Neural cell (in vitro differentiated cells): ENCODE results near the gene FCHSD1. TPM values are rescaled to one million over a fixed set of nuclear protein-coding genes. Genes with fewer than 3 reads are reported as not detected.
"Not testable (repeated sequence)": the region's sequence is repeated elsewhere in the genome, so short reads cannot be mapped to it uniquely, and the experiment has no call there.

Experiments
- H2AFZ ChIP-seq: fragments of 200-600, 300-800 bp; sonication (generic), shearing (Covaris generic); 2 replicates; pipeline ENCODE4 v1.6.0; 2014; ENCODE audit warnings: low read depth, mild to moderate bottlenecking, antibody characterized with exemption, low read length, moderate library complexity
- H3F3A ChIP-seq: fragments of 200-600 bp; shearing (Covaris generic); 2 replicates; pipeline ENCODE4 v1.6.1; 2016; ENCODE audit warnings: mild to moderate bottlenecking, moderate library complexity, mixed read lengths, antibody characterized with exemption, low read length; ENCODE audit not compliant: insufficient read depth, poor library complexity, severe bottlenecking
- H3K27ac ChIP-seq: fragments of 200-600, 300-800 bp; sonication (generic), shearing (Covaris generic); 2 replicates; pipeline ENCODE4 v1.5.1; 2014; ENCODE audit warnings: mild to moderate bottlenecking, low read length, moderate library complexity
- H3K27me3 ChIP-seq: fragments of 300-800, 200-600 bp; sonication (generic), shearing (Covaris generic); 2 replicates; pipeline ENCODE4 v1.6.0; 2014; ENCODE audit warnings: mild to moderate bottlenecking, low read depth, low read length, moderate library complexity; ENCODE audit not compliant: insufficient read depth
- H3K36me3 ChIP-seq: fragments of 300-800, 200-600 bp; sonication (generic), shearing (Covaris generic); 2 replicates; pipeline ENCODE4 v1.5.1; 2014; ENCODE audit warnings: mild to moderate bottlenecking, antibody characterized with exemption, low read length, moderate library complexity; ENCODE audit not compliant: insufficient read depth
- H3K4me2 ChIP-seq: fragments of 300-800, 200-600 bp; sonication (generic), shearing (Covaris generic); 2 replicates; pipeline ENCODE4 v1.6.0; 2014; ENCODE audit warnings: mild to moderate bottlenecking, low read length
- H3K4me3 ChIP-seq: fragments of 300-800, 200-600 bp; sonication (generic), shearing (Covaris generic); 2 replicates; pipeline ENCODE4 v1.5.1; 2014; ENCODE audit warnings: mild to moderate bottlenecking, low read length, moderate library complexity
- H3K79me2 ChIP-seq: fragments of 200-600 bp; shearing (Covaris generic); replicated peaks from 2 replicates; pipeline ENCODE4 v1.6.0; 2014; ENCODE audit warnings: mild to moderate bottlenecking, low read length, moderate library complexity; ENCODE audit not compliant: insufficient read depth
- H3K9ac ChIP-seq: fragments of 300-800, 200-600 bp; sonication (generic), shearing (Covaris generic); 2 replicates; pipeline ENCODE4 v1.6.1; 2016; ENCODE audit warnings: mild to moderate bottlenecking, low read length, mixed read lengths
- H3K9me2 ChIP-seq: fragments of 200-600 bp; shearing (Covaris generic); 2 replicates; pipeline ENCODE4 v1.6.1; 2016; ENCODE audit warnings: mild to moderate bottlenecking, low read length, mixed read lengths; ENCODE audit not compliant: insufficient read depth
- H3K9me3 ChIP-seq: fragments of 200-600, 300-800 bp; sonication (generic), shearing (Covaris generic); 2 replicates; pipeline ENCODE4 v1.6.1; 2016; ENCODE audit warnings: mild to moderate bottlenecking, mixed run types, low read length, moderate library complexity, mixed read lengths
- H4K20me1 ChIP-seq: fragments of 200-600 bp; shearing (Covaris generic); 2 replicates; pipeline ENCODE4 v1.6.1; 2016; ENCODE audit warnings: mild to moderate bottlenecking, mixed run types; ENCODE audit not compliant: insufficient read depth
- EP300 ChIP-seq: fragments of 450-650 bp; conservative IDR thresholded peaks from 2 replicates; pipeline ENCODE4 v1.6.1; 2014; ENCODE audit warnings: antibody characterized with exemption, mild to moderate bottlenecking, moderate library complexity; ENCODE audit not compliant: poor library complexity, severe bottlenecking
- EZH2 ChIP-seq: fragments of 200-600, 300-800 bp; shearing (Covaris generic), sonication (generic); IDR thresholded peaks from 2 replicates; pipeline ENCODE4 v1.6.1; 2014; ENCODE audit warnings: antibody characterized with exemption, low read length, borderline replicate concordance, mild to moderate bottlenecking; ENCODE audit not compliant: insufficient read depth, poor library complexity, severe bottlenecking
- MXI1 ChIP-seq: fragments of 450-650 bp; conservative IDR thresholded peaks from 2 replicates; pipeline ENCODE4 v1.6.1; 2014; ENCODE audit warnings: antibody characterized with exemption, mild to moderate bottlenecking; ENCODE audit not compliant: poor library complexity, severe bottlenecking
- POLR2AphosphoS5 ChIP-seq: IDR thresholded peaks from 2 replicates; pipeline ENCODE4 v1.6.1; 2012
- RAD21 ChIP-seq: fragments of 450-650 bp; conservative IDR thresholded peaks from 2 replicates; pipeline ENCODE4 v1.6.1; 2014; ENCODE audit warnings: antibody characterized with exemption, mild to moderate bottlenecking, moderate library complexity
- SMC3 ChIP-seq: fragments of 450-650 bp; conservative IDR thresholded peaks from 2 replicates; pipeline ENCODE4 v1.6.1; 2014; ENCODE audit warnings: antibody characterized with exemption, mild to moderate bottlenecking, moderate library complexity; ENCODE audit not compliant: poor library complexity
- TAF1 ChIP-seq: IDR thresholded peaks from 2 replicates; pipeline ENCODE4 v1.6.1; 2012; ENCODE audit warnings: low read depth
- polyA plus RNA-seq: library from polyadenylated mRNA; depleted of rRNA; stranded (reverse); fragments of >200 nt; gene quantifications from 2 replicates; pipeline ENCODE4 v1.2.3, GENCODE V29; 2014
- TF ChIP-seq, protein P1 (sequence below): IDR thresholded peaks from 2 replicates; pipeline ENCODE4 v1.6.1; 2012; ENCODE audit warnings: borderline replicate concordance
- TF ChIP-seq, protein P2 (sequence below): fragments of 450-650 bp; IDR thresholded peaks from 2 replicates; pipeline ENCODE4 v1.5.1; 2014; ENCODE audit warnings: antibody characterized with exemption, mild to moderate bottlenecking, moderate library complexity; ENCODE audit not compliant: poor library complexity, severe bottlenecking

The FCHSD1 gene
- polyA plus RNA-seq, 1 donor from 2014 or later = 3.9 TPM

DNA sequence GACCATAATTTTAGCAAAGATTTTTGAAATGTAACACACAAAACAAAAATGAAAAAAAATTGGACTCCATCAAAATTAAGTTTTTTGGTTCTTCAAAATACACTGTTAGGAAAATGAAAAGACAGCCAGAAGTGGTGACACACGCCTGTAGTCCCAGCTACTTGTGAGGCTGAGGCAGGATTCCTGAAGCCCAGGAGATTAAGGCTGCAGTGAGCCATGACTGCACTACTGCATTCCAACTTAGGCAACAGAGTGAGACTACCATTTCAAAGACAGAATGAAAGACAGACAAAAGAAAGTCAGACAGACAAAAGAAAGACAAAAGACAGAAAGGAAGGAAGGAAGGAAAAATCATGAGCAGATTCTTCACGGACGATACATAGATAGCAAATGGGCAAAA is 39.9 kb downstream of the FCHSD1 start:
- Histone ChIP-seq H3K27me3 (no peaks in the 10 kb centered on the region), H3K4me2 (no peak overlapping the region), H3K9ac (no peak overlapping the region), H3K4me3 (no peak overlapping the region), H3K36me3 (no peaks in the 10 kb centered on the region), H3F3A (no peaks in the 10 kb centered on the region), H3K27ac (no peak overlapping the region), H2AFZ (no peak overlapping the region), H4K20me1 (no peaks in the 10 kb centered on the region), H3K9me3 (no peaks in the 10 kb centered on the region), H3K9me2 (no peaks in the 10 kb centered on the region), H3K79me2 (peaks cover 29% of the 10 kb centered on the region)
- TF ChIP-seq POLR2AphosphoS5 (no peak), RAD21 (no peak), EZH2 (no peak), SMC3 (no peak), MXI1 (no peak), TAF1 (no peak), EP300 (no peak)
- TF ChIP-seq, protein P1, sequence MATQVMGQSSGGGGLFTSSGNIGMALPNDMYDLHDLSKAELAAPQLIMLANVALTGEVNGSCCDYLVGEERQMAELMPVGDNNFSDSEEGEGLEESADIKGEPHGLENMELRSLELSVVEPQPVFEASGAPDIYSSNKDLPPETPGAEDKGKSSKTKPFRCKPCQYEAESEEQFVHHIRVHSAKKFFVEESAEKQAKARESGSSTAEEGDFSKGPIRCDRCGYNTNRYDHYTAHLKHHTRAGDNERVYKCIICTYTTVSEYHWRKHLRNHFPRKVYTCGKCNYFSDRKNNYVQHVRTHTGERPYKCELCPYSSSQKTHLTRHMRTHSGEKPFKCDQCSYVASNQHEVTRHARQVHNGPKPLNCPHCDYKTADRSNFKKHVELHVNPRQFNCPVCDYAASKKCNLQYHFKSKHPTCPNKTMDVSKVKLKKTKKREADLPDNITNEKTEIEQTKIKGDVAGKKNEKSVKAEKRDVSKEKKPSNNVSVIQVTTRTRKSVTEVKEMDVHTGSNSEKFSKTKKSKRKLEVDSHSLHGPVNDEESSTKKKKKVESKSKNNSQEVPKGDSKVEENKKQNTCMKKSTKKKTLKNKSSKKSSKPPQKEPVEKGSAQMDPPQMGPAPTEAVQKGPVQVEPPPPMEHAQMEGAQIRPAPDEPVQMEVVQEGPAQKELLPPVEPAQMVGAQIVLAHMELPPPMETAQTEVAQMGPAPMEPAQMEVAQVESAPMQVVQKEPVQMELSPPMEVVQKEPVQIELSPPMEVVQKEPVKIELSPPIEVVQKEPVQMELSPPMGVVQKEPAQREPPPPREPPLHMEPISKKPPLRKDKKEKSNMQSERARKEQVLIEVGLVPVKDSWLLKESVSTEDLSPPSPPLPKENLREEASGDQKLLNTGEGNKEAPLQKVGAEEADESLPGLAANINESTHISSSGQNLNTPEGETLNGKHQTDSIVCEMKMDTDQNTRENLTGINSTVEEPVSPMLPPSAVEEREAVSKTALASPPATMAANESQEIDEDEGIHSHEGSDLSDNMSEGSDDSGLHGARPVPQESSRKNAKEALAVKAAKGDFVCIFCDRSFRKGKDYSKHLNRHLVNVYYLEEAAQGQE = no peak
- TF ChIP-seq, protein P2, sequence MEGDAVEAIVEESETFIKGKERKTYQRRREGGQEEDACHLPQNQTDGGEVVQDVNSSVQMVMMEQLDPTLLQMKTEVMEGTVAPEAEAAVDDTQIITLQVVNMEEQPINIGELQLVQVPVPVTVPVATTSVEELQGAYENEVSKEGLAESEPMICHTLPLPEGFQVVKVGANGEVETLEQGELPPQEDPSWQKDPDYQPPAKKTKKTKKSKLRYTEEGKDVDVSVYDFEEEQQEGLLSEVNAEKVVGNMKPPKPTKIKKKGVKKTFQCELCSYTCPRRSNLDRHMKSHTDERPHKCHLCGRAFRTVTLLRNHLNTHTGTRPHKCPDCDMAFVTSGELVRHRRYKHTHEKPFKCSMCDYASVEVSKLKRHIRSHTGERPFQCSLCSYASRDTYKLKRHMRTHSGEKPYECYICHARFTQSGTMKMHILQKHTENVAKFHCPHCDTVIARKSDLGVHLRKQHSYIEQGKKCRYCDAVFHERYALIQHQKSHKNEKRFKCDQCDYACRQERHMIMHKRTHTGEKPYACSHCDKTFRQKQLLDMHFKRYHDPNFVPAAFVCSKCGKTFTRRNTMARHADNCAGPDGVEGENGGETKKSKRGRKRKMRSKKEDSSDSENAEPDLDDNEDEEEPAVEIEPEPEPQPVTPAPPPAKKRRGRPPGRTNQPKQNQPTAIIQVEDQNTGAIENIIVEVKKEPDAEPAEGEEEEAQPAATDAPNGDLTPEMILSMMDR = no peak

DNA sequence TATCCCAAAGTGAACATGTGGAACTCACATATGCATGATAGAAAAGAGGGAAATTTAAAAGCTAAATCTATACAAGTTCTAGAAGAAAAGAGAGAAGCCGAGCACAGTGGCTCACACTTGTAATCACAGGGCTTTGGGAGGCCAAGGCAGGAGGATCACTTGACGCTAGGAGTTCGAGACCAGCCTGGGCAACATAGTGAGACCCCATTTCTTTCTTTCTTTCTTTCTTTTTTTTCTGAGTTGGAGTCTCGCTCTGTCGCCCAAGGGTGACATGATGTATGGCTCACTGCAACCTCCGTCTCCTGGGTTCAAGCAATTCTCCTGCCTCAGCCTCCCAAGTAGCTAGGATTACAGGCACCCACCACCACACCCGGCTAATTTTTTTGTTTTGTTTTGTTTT is 41.3 kb downstream of the FCHSD1 start:
- H3K27me3 ChIP-seq, H3K27ac ChIP-seq, H3K9me2 ChIP-seq, H3F3A ChIP-seq, H3K4me3 ChIP-seq, H2AFZ ChIP-seq, H3K9me3 ChIP-seq, H3K9ac ChIP-seq, H4K20me1 ChIP-seq, H3K4me2 ChIP-seq, H3K36me3 ChIP-seq: not testable (repeated sequence)
- peaks cover 25% of the 10 kb centered on the region for H3K79me2 ChIP-seq

DNA sequence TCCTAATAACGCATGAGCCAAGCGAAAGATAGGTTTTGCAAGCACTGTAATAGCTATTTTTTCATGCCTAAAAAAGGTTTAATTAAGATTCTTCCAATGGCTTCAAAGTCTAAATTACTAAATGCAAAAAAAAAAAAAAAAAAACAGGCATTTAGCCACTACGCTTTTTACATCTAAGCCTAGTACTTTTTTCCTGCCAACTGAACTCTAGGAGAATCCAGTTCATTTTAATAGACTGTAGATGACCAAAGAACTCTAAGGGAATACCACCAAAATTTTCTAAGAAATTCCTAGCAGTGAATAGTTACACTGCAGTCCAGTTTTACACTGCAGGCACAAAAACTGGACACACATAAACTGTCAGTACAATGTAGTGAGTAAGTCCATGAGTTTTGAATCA is 42.2 kb downstream of the FCHSD1 start:
- Histone ChIP-seq H4K20me1 (no peaks in the 10 kb centered on the region), H3K27me3 (no peaks in the 10 kb centered on the region), H3K79me2 (peaks cover 17% of the 10 kb centered on the region), H3K9ac (no peak overlapping the region), H3K4me2 (no peak overlapping the region), H3K9me2 (no peaks in the 10 kb centered on the region), H3K36me3 (no peaks in the 10 kb centered on the region), H3K4me3 (no peak overlapping the region), H3K9me3 (no peaks in the 10 kb centered on the region), H2AFZ (no peak overlapping the region), H3F3A (no peaks in the 10 kb centered on the region), H3K27ac (no peak overlapping the region)
- TF ChIP-seq EZH2 (no peak), EP300 (no peak), SMC3 (no peak), MXI1 (no peak), TAF1 (no peak), POLR2AphosphoS5 (no peak), RAD21 (no peak)
- TF ChIP-seq, protein P1 = no peak
- TF ChIP-seq, protein P2 = no peak
